Testis (tissue), 2 donors: ENCODE measurements around the gene HRH4.

Experiments used
- CTCF ChIP-seq, 3 experiments: fragments of 450-650 bp in 2 of 3; fragments of 200-600 bp in 1 of 3; sonication (generic) in 1 of 3; IDR thresholded peaks; one replicate each; pipeline ENCODE4 v1.5.1; 2016 to 2019; ENCODE audit warnings: antibody characterized with exemption in 3 of 3, mild to moderate bottlenecking in 2 of 3, moderate library complexity in 1 of 3
- POLR2A ChIP-seq: fragments of 450-650 bp; IDR thresholded peaks from one replicate; pipeline ENCODE4 v1.6.1; 2017; ENCODE audit warnings: antibody characterized with exemption, mild to moderate bottlenecking, moderate library complexity

- TF ChIP-seq CTCF (IDR thresholded peaks at IDR 0.05) (no peak), POLR2A (no peak)
These were observed 44.0 kb downstream of the HRH4 start for GRCh38 chr18:24504401-24504800.
